Cardiac fibroblast (primary cell): ENCODE results near the gene SRP19.
A peak's percentile ranks its signal among the peaks of the same experiment; 100 is the strongest.

Experiments used
- DNase-seq, 2 donors: peaks; one replicate each; pipeline versions ENCODE4 v3.0.0 to v3.0.0-alpha.2; 2010; ENCODE audit warnings: low read depth in 2 of 2
- H3K4me3 ChIP-seq, 2 donors: replicated peaks in 1 of 2; 1 replicate in 1 of 2; 2 replicates in 1 of 2; pipeline ENCODE4 v1.5.1; 2011; ENCODE audit warnings: low read depth in 2 of 2, low read length in 2 of 2, mild to moderate bottlenecking in 2 of 2, moderate library complexity in 1 of 2
- TF ChIP-seq, protein P1 (sequence below): IDR thresholded peaks from one replicate; pipeline ENCODE4 v1.5.1; 2011; ENCODE audit warnings: low read depth, mild to moderate bottlenecking, low read length, inconsistent platforms

SRP19 gene

DNA sequence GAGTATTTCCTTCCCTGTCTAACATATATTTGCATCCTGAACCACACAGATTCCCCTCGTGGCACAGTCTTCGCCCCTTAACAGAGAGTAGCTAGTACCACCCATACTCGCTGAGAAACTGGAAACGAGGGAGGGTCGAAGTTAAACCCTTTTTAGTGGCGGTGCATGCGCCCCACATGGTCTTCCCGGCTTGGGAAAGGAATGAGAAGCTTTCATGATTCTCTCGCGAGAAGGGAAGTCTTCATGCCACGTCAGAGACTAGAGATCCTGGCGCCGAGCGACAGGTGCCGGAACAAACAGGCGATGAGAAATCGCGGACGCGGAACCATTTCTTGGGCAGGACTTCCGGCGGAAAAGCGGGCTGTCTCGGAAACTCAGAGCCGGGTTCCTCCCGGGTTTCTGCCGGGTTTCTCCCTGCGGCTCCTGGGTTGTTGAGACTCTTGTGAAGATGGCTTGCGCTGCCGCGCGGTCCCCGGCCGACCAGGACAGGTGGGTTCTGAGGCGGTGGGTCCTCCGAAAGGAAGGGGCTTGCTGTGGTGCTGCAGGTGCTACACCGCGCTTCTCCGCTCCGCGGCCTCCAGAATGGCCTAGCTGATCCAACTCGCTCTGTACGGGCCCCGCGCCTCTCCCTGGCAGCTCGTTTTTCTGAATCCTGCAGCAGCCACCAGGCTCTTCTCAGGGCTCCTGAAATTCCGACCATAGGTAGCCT is at the start of gene SRP19:
TSS of gene SRP19 (plus strand) at position 359 of the 709 bp plus-strand sequence. CDS start at position 449, 90 bp downstream.
- TF ChIP-seq, protein P1, sequence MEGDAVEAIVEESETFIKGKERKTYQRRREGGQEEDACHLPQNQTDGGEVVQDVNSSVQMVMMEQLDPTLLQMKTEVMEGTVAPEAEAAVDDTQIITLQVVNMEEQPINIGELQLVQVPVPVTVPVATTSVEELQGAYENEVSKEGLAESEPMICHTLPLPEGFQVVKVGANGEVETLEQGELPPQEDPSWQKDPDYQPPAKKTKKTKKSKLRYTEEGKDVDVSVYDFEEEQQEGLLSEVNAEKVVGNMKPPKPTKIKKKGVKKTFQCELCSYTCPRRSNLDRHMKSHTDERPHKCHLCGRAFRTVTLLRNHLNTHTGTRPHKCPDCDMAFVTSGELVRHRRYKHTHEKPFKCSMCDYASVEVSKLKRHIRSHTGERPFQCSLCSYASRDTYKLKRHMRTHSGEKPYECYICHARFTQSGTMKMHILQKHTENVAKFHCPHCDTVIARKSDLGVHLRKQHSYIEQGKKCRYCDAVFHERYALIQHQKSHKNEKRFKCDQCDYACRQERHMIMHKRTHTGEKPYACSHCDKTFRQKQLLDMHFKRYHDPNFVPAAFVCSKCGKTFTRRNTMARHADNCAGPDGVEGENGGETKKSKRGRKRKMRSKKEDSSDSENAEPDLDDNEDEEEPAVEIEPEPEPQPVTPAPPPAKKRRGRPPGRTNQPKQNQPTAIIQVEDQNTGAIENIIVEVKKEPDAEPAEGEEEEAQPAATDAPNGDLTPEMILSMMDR = no peak
- peak within 1 kb of the TSS; percentile 87 to 88 for H3K4me3 ChIP-seq
- DNase-seq = peak; percentile 98 to 99

DNA sequence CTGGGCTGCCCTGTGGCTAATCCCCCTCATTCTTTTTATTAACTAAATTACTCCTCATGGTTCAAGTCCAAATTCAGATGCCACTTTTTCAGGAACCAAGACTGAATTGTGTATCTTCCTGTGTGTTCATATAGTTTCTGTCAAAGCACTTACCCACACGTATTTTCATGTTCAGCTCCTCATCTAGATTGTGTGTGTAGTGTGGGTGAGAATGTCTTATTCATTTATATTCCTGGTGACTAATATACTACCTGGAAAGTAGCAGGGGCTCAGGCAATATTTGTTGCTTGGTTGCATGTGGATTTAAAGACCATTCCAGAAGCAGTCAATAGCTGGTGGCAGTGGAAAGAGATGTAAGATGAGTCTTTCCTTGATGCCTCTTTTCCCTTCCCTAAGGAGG is 48.5 kb upstream of the SRP19 start:
- no peak overlapping the region for H3K4me3 ChIP-seq
- no peak for DNase-seq
- TF ChIP-seq, protein P1 = no peak

DNA sequence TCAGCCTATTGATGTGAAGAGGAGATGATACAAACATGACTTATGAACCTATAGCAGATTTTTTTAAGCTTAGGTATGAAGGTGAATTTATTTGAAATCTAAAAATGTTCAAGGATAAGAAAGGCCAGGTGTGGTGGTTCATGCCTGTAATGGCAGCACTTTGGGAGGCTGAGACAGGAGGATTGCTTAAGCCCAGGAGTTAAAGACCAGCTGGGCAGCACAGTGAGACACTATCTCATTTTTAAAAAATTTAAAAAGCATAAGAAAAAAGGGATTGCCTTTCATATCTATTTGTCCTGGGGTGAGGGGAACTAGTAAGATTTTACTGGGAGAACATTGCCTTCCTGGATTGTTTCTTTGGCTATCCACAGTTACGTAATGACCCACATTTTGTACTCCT is 40.8 kb upstream of the SRP19 start:
- no peak for DNase-seq
- H3K4me3 ChIP-seq = no peak overlapping the region
- TF ChIP-seq, protein P1 = no peak

DNA sequence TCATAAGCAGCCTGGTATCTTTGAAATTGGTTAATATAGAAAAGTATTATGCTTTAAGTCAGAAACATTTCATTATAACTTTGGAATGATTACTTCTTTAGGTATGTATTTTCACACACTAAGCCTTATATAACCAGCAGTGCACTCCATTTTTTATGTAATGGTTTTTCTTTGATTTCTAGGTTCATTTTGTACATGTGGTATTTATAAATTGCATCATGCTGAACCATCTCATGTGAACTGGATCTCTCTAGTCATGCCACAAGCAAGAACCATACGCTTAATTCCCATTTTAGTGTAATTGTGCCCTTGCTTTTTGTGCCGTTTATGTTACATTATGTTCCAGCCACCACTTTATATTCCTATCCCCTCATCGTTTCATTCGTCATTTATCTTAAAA is 38.6 kb upstream of the SRP19 start:
- no peak overlapping the region for H3K4me3 ChIP-seq
- TF ChIP-seq, protein P1 = no peak
- DNase-seq = no peak

DNA sequence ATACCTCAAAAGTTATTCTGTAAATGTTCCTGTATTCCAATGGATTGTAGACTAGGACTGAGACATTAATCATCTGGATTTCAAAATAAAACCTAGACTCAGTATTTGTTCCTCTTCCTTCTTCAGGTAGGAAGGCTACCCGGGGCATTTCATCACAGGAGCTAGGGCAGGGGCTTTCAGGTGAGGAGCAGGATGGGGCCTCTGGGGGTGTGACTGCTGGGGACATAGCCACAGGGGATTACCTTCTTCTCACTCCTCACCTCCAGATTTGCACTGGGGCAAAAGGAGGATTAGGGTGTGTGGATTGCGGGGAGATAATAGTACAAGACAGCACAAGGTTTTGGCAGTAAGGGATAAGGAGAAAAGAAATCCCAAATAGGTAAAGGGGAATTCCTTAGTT is 37.9 kb upstream of the SRP19 start:
- TF ChIP-seq, protein P1 = no peak

DNA sequence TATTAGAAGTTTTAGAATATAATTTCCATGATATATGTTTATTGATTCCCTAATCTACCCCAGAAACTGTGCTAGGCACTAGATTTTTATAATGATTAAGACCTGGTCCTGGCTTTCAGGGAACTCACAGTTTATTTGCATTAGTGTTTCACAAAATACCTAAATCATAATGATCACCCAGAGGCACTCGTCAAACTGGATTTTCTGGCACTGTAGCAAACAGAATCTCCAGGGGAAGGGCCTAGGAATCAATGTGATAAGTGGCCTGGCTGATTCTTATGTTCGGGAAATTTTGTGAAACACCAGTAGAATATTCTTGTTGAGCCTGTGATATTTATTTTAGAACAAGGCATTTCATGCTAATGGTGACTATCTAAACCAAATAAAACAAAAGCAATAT is 37.4 kb upstream of the SRP19 start:
- no peak for DNase-seq
- TF ChIP-seq, protein P1 = no peak
- no peak overlapping the region for H3K4me3 ChIP-seq

More for the DNA sequence above, 37.9 kb upstream of the SRP19 start:
- no peak for DNase-seq
- H3K4me3 ChIP-seq = no peak overlapping the region

DNA sequence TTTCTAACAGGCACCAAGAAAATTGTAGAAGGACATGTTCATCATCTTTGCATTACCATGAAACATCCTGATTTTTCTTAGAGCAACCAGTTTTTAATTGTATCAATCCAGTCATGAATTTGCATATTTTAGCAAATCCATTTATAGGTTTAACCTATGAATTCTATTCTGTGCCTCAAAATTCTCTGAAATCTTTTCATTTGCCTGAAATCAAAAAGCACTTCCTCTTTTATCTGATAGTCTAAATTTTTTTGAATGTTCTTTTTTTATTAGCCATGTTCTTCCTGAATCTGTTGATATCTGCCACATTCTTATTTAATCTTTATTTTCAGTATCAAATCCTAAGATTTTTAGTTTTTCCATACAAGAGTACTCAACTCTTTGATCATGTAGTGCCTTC is 36.9 kb upstream of the SRP19 start:
- DNase-seq = no peak

More for the DNA sequence above, 36.9 kb upstream of the SRP19 start:
- TF ChIP-seq, protein P1 = no peak
- no peak overlapping the region for H3K4me3 ChIP-seq
